Osteocyte (in vitro differentiated cells): Measurements from ENCODE around the gene KANK3. TPM values are rescaled to one million over a fixed set of nuclear protein-coding genes. Genes with fewer than 3 reads are reported as not detected.
"Not testable (repeated sequence)": the region's sequence is repeated elsewhere in the genome, so short reads cannot be mapped to it uniquely, and the experiment has no call there.

Experiments used
- DNase-seq: peaks from one replicate; pipeline ENCODE4 v3.0.0; 2021; ENCODE audit warnings: mixed read lengths; ENCODE audit not compliant: unreplicated experiment; ENCODE audit errors: extremely low spot score
- H3K27ac Mint-ChIP-seq: one replicate; pipeline ENCODE4 v1.8.0; 2021; ENCODE audit warnings: mild to moderate bottlenecking, mixed read lengths; ENCODE audit not compliant: unreplicated experiment
- H3K27me3 Mint-ChIP-seq: one replicate; pipeline ENCODE4 v1.8.0; 2021; ENCODE audit warnings: mixed read lengths; ENCODE audit not compliant: unreplicated experiment
- H3K36me3 Mint-ChIP-seq: one replicate; pipeline ENCODE4 v1.8.0; 2021; ENCODE audit warnings: mixed read lengths; ENCODE audit not compliant: unreplicated experiment
- H3K4me1 Mint-ChIP-seq: one replicate; pipeline ENCODE4 v1.8.0; 2021; ENCODE audit warnings: mixed read lengths; ENCODE audit not compliant: unreplicated experiment
- H3K4me3 Mint-ChIP-seq: one replicate; pipeline ENCODE4 v1.8.0; 2021; ENCODE audit warnings: mild to moderate bottlenecking, moderate library complexity, mixed read lengths; ENCODE audit not compliant: unreplicated experiment
- H3K9me3 Mint-ChIP-seq: one replicate; pipeline ENCODE4 v1.8.0; 2021; ENCODE audit warnings: mixed read lengths; ENCODE audit not compliant: unreplicated experiment
- total RNA-seq: library from RNA; stranded (reverse); gene quantifications from 2 replicates; pipeline ENCODE4 v1.2.1, GENCODE V29; 2021
- TF ChIP-seq, protein P1 (sequence below): fragments of 200-600 bp; sonication (generic); IDR thresholded peaks from 2 replicates; pipeline ENCODE4 v1.5.0; 2021; ENCODE audit warnings: antibody characterized with exemption, mild to moderate bottlenecking, moderate library complexity

KANK3 gene
- total RNA-seq, 1 donor from 2014 or later, result 0.30 TPM

DNA sequence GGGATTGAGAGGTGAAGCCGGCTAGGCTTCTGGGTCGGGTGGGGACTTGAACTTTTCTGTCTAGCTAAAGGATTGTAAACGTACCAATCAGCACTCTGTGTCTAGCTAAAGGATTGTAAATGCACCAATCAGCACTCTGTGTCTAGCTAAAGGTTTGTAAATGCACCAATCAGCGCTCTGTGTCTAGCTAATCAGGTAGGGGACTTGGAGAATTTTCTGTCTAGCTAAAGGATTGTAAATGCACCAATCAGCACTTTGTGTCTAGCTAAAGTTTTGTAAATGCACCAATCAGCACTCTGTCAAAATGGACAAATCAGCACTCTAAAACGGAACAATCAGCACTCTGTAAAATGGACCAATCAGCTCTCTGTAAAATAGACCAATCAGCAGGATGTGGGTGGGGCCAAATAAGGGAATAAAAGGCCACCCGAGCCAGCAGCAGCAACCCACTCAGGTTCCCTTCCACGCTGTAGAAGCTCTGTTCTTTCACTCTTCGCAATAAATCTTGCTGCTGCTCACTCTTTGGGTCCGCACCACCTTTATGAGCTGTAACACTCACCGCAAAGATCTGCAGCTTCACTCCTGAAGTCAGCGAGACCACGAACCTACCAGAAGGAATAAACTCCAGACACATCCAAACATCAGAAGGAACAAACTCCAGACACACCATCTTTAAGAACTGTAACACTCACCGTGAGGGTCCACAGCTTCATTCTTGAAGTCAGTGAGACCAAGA, 36.3 kb upstream of the KANK3 start:
- H3K27ac Mint-ChIP-seq, H3K4me1 Mint-ChIP-seq, H3K9me3 Mint-ChIP-seq, H3K27me3 Mint-ChIP-seq, DNase-seq, H3K36me3 Mint-ChIP-seq, H3K4me3 Mint-ChIP-seq: not testable (repeated sequence)

DNA sequence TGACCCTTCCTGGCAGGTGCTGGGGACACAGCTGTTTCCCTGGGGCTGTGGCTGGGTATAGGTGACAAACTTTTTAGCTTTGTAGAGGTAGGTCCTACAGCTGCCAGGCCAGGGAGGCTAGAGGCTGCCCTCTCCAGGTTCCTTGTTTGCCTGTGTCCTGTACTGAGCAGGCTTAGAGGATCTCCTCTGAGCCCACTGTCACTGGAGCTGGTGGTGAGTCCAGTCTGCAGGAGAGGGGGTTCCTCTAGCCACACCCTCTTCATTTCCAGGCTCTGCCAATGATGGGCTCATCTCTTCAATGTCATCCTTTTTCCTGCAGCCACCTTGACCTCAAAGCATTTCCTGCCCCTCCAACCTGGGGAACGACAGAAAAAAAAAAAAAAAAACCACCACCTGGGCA, 34.5 kb upstream of the KANK3 start:
- DNase-seq, result no peak
- no peak overlapping the region for H3K4me3 Mint-ChIP-seq
- H3K27ac Mint-ChIP-seq, result no peak overlapping the region
- TF ChIP-seq, protein P1, sequence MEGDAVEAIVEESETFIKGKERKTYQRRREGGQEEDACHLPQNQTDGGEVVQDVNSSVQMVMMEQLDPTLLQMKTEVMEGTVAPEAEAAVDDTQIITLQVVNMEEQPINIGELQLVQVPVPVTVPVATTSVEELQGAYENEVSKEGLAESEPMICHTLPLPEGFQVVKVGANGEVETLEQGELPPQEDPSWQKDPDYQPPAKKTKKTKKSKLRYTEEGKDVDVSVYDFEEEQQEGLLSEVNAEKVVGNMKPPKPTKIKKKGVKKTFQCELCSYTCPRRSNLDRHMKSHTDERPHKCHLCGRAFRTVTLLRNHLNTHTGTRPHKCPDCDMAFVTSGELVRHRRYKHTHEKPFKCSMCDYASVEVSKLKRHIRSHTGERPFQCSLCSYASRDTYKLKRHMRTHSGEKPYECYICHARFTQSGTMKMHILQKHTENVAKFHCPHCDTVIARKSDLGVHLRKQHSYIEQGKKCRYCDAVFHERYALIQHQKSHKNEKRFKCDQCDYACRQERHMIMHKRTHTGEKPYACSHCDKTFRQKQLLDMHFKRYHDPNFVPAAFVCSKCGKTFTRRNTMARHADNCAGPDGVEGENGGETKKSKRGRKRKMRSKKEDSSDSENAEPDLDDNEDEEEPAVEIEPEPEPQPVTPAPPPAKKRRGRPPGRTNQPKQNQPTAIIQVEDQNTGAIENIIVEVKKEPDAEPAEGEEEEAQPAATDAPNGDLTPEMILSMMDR, result no peak
- H3K36me3 Mint-ChIP-seq, result peaks cover 11% of the 10 kb centered on the region
- H3K4me1 Mint-ChIP-seq, result peaks cover 2% of the 10 kb centered on the region
- H3K9me3 Mint-ChIP-seq, result no peaks in the 10 kb centered on the region
- no peaks in the 10 kb centered on the region for H3K27me3 Mint-ChIP-seq

DNA sequence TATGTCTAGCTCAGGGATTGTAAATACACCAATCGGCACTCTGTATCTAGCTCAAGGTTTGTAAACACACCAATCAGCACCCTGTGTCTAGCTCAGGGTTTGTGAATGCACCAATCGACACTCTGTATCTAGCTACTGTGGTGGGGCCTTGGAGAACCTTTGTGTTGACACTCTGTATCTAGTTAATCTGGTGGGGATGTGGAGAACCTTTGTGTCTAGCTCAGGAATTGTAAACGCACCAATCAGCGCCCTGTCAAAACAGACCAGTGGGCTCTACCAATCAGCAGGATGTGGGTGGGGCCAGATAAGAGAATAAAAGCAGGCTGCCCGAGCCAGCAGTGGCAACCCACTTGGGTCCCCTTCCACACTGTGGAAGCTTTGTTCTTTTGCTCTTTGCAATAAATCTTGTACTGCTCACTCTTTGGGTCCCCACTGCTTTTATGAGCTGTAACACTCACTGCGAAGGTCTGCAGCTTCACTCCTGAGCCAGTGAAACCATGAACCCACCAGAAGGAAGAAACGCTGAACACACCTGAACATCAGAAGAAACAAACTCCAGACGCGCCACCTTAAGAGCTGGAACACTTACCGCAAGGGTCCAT, 33.4 kb upstream of the KANK3 start:
- H3K27ac Mint-ChIP-seq, H3K27me3 Mint-ChIP-seq, H3K4me3 Mint-ChIP-seq, H3K4me1 Mint-ChIP-seq, DNase-seq, H3K9me3 Mint-ChIP-seq: not testable (repeated sequence)
- H3K36me3 Mint-ChIP-seq, result peaks cover 11% of the 10 kb centered on the region

DNA sequence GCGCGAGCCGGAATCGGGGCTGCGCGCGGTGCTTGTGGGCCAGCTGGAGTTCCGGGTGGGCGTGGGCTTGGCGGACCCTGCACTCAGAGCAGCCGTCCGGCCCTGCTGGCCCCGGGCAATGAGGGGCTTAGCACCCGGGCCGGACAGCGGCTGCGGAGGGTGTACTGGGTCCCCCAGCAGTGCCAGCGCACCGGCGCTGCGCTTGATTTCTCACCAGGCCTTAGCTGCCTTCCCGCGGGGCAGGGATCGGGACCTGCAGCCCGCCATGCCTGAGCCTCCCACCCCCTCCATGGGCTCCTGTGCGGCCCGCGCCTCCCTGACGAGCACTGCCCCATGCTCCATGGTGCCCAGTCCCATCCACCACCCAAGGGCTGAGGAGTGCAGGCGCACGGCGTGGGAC, 32.7 kb upstream of the KANK3 start:
- not testable (repeated sequence) for H3K9me3 Mint-ChIP-seq, H3K27ac Mint-ChIP-seq, H3K4me3 Mint-ChIP-seq, H3K4me1 Mint-ChIP-seq, DNase-seq, H3K27me3 Mint-ChIP-seq
- H3K36me3 Mint-ChIP-seq, result peaks cover 13% of the 10 kb centered on the region

DNA sequence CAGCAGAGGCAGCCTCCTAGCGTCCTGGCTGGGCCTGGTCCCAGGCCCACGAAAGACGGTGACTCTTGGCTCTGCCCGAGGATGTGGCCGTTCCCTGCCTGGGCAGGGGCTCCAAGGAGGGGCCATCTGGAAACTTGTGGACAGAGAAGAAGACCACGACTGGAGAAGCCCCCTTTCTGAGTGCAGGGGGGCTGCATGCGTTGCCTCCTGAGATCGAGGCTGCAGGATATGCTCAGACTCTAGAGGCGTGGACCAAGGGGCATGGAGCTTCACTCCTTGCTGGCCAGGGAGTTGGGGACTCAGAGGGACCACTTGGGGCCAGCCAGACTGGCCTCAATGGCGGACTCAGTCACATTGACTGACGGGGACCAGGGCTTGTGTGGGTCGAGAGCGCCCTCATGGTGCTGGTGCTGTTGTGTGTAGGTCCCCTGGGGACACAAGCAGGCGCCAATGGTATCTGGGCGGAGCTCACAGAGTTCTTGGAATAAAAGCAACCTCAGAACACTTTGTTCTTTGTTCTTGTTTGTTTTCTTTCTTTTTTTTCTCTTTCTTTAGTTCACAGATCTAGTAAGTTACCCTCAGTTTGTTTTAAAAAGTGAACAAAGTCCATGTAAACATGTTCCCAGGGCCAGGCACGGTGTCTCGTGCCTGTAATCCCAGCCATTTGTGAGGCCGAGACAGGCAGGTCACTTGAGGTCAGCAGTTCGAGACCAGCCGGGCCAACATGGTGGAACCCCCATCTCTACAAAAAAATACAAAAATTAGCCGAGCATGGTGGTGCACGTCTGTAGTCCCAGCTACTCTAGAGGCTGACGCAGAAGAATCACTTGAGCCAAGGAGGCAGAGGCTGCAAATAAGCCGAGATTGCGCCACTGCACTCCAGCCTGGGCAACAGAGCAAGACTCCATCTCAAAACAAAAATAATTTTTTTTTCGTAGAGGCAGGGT, 31.1 kb upstream of the KANK3 start:
- DNase-seq, result no peak
- H3K4me3 Mint-ChIP-seq, result no peak overlapping the region
- H3K4me1 Mint-ChIP-seq, result peaks cover 2% of the 10 kb centered on the region
- no peak overlapping the region for H3K27ac Mint-ChIP-seq
- H3K27me3 Mint-ChIP-seq, result no peaks in the 10 kb centered on the region
- no peaks in the 10 kb centered on the region for H3K9me3 Mint-ChIP-seq
- TF ChIP-seq, protein P1, result no peak
- peaks cover 9% of the 10 kb centered on the region for H3K36me3 Mint-ChIP-seq

DNA sequence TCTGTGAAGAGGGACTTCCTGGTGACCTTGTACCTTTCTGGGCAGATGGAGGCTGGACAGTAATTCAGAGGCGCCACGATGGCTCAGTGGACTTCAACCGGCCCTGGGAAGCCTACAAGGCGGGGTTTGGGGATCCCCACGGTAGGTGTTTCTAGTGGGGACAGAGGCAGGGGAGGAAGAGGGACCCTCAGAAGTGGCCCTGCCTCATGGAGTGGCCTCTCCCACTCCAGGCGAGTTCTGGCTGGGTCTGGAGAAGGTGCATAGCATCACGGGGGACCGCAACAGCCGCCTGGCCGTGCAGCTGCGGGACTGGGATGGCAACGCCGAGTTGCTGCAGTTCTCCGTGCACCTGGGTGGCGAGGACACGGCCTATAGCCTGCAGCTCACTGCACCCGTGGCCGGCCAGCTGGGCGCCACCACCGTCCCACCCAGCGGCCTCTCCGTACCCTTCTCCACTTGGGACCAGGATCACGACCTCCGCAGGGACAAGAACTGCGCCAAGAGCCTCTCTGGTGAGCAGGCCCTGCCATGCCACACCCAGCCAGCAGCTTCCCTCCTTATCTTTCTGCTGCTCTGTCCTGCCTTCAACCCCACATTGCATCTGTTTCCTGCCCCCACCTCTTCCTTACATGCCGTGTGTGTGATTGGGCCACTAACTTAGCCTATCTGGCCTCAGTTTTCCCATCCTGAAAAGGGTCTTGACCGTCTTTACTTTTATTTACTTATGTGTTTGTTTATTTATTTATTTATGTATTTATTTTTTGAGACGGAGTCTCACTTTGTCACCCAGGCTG, 28.1 kb upstream of the KANK3 start:
- Mint-ChIP-seq H3K36me3 (peaks cover 10% of the 10 kb centered on the region), H3K9me3 (no peaks in the 10 kb centered on the region), H3K4me1 (peaks cover 21% of the 10 kb centered on the region), H3K4me3 (no peak overlapping the region), H3K27me3 (no peaks in the 10 kb centered on the region), H3K27ac (no peak overlapping the region)
- TF ChIP-seq, protein P1, result no peak
- DNase-seq, result no peak
